NCI-H2171 (cell line): ENCODE results near the gene PRSS12.
"Not testable (repeated sequence)": the region's sequence is repeated elsewhere in the genome, so short reads cannot be mapped to it uniquely, and the experiment has no call there.

ENCODE experiments used
- DNase-seq: peaks from one replicate; lab custom pipeline; 2025; lab: John Stamatoyannopoulos, UW

Gene PRSS12

GRCh38 chr4:118276580-118276979 is 76.2 kb downstream of the PRSS12 start:
- no peak for DNase-seq

GRCh38 chr4:118273642-118274041 is 79.2 kb downstream of the PRSS12 start:
- no peak for DNase-seq

- no peak for DNase-seq
These were observed 81.0 kb downstream of the PRSS12 start for GRCh38 chr4:118271788-118272187.

GRCh38 chr4:118270492-118270891 is 82.3 kb downstream of the PRSS12 start:
- DNase-seq = peak; percentile 12

GRCh38 chr4:118268780-118269179 is 84.0 kb downstream of the PRSS12 start:
- no peak for DNase-seq

- DNase-seq = not testable (repeated sequence)
These were observed 86.7 kb downstream of the PRSS12 start for GRCh38 chr4:118266145-118266496.

- DNase-seq = no peak
These were observed 87.3 kb downstream of the PRSS12 start for GRCh38 chr4:118265312-118266144.

- DNase-seq = no peak
These were observed 88.7 kb downstream of the PRSS12 start for GRCh38 chr4:118264096-118264495.

GRCh38 chr4:118260309-118260708 is 92.5 kb downstream of the PRSS12 start:
- DNase-seq = no peak

GRCh38 chr4:118259111-118259510 is 93.7 kb downstream of the PRSS12 start:
- DNase-seq = no peak

GRCh38 chr4:118254368-118254767 is 98.4 kb downstream of the PRSS12 start:
- DNase-seq = no peak

GRCh38 chr4:118249890-118250289 is 102.9 kb downstream of the PRSS12 start:
- no peak for DNase-seq

- DNase-seq = no peak
These were observed 115.3 kb downstream of the PRSS12 start for GRCh38 chr4:118237531-118237930.

- no peak for DNase-seq
These were observed 117.2 kb downstream of the PRSS12 start for GRCh38 chr4:118235566-118236120.
